ENCODE measurements around the gene PRMT2.

The PRMT2 gene

DNA sequence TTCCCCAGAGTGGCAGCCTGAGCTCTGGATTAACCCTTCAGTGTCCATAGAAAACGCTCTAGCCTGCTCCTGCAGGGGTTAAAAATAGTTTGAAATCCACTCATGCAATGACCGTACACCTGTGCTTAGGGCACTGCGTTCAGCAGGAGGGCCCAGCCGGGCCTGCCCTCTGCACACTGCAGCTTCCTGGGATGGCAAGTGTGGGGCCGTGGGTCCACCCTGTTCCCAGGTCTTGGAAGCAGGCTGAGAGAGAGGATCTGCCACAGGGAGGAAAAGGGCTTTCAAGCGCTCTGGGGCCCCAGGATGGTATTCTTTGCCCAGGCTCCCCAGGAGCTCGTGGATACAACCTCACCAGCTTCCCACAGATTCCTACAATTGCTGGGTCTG lies 29.1 kb upstream of the PRMT2 start:
- TF ChIP-seq CTCF (IDR thresholded peaks at IDR 0.05; ENCODE audit: low read depth, low read length, missing control alignments), result no peak
- H3K4me3 ChIP-seq (replicated peaks; ENCODE audit: low read depth, low read length), result no peak overlapping the region
- no peak for DNase-seq (ENCODE audit: extremely low read depth, low read depth)

- no peak overlapping the region for H3K4me3 ChIP-seq (replicated peaks; ENCODE audit: low read depth, low read length)
- DNase-seq (ENCODE audit: extremely low read depth, low read depth), result no peak
- no peak for TF ChIP-seq CTCF (IDR thresholded peaks at IDR 0.05; ENCODE audit: low read depth, low read length, missing control alignments)
These were observed 27.8 kb upstream of the PRMT2 start for GRCh38 chr21:46607636-46608035.

GRCh38 chr21:46608672-46609111 lies 26.8 kb upstream of the PRMT2 start:
- TF ChIP-seq CTCF (IDR thresholded peaks at IDR 0.05; ENCODE audit: low read depth, low read length, missing control alignments), result no peak
- no peak overlapping the region for H3K4me3 ChIP-seq (replicated peaks; ENCODE audit: low read depth, low read length)
- DNase-seq (ENCODE audit: extremely low read depth, low read depth), result no peak

DNA sequence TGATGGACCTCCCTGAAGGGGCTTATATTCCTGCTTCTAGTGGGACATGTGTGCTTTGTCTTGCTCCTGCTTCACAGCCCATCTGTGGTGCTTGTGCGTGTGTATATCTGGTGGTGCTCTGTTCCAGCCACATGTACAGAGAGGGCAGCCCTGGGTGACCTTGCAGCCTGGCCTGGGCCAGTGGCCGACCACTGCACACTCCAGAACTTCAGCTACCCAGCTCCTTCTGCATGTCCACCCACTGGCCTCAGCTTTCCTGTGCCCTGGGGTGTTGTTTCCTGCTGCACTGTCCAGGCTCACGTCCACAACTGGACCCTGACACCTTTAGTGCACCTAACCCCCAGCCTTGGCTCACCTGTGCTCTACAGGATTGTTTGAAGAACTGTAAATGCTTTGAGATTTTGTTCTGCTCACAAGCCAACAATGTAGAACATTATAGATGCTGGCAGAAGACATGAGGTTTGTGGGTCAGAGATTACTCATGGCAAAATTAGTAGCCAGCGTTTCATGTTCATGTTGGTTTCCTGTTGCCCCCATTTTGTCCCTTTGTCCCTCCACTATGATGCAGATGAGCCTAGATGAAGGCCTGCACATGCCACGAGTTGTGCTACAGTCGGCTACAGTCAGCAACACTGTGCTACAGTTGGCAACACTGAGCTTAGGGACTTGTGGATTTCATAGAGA lies 25.3 kb upstream of the PRMT2 start:
- H3K4me3 ChIP-seq (replicated peaks; ENCODE audit: low read depth, low read length), result no peak overlapping the region
- no peak for DNase-seq (ENCODE audit: extremely low read depth, low read depth)
- no peak for TF ChIP-seq CTCF (IDR thresholded peaks at IDR 0.05; ENCODE audit: low read depth, low read length, missing control alignments)

- DNase-seq (ENCODE audit: extremely low read depth, low read depth), result no peak
- H3K4me3 ChIP-seq (replicated peaks; ENCODE audit: low read depth, low read length), result no peak overlapping the region
- no peak for TF ChIP-seq CTCF (IDR thresholded peaks at IDR 0.05; ENCODE audit: low read depth, low read length, missing control alignments)
These were observed 22.1 kb upstream of the PRMT2 start for GRCh38 chr21:46613391-46613790.

DNA sequence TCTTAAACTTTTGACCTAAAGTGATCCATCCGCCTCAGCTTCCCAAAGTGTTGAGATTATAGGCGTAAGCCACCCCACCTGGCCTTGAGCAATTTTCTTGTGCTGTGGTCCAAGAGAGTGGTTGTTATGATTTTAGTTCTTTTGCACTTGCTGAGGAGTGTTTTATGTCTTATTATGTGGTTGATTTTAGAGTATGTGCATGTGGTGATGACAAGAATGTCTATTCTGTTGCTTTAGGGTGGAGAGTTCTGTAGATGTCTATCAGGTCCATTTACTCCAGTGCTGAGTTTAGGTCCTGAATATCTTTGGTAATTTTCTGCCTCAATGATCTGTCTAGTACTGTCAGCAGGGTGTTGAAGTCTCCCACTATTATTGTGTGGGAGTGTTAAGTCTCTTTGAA lies 19.4 kb upstream of the PRMT2 start:
- no peak for DNase-seq (ENCODE audit: extremely low read depth, low read depth)
- no peak for TF ChIP-seq CTCF (IDR thresholded peaks at IDR 0.05; ENCODE audit: low read depth, low read length, missing control alignments)
- H3K4me3 ChIP-seq (replicated peaks; ENCODE audit: low read depth, low read length), result no peak overlapping the region

- TF ChIP-seq CTCF (IDR thresholded peaks at IDR 0.05; ENCODE audit: low read depth, low read length, missing control alignments), result no peak
- no peak overlapping the region for H3K4me3 ChIP-seq (replicated peaks; ENCODE audit: low read depth, low read length)
- DNase-seq (ENCODE audit: extremely low read depth, low read depth), result no peak
These were observed 18.8 kb upstream of the PRMT2 start for GRCh38 chr21:46616656-46617055.

Data from HFF-Myc (cell line).